CD14-positive monocyte (primary cell): ENCODE data around the gene ZNF407. TPM values are rescaled to one million over a fixed set of nuclear protein-coding genes. Genes with fewer than 3 reads are reported as not detected.

Source experiments
- DNase-seq, 3 donors: peaks; one replicate each; pipeline ENCODE4 v3.0.0-alpha.2; 2011 to 2022
- H2AFZ ChIP-seq: 2 replicates; pipeline ENCODE4 v1.6.0; 2012; ENCODE audit warnings: mild to moderate bottlenecking, low read depth, low read length, inconsistent platforms; ENCODE audit not compliant: insufficient read depth, poor library complexity, severe bottlenecking
- H3K27ac ChIP-seq, 2 donors: 1 replicate in 1 of 2; 2 replicates in 1 of 2; pipeline ENCODE4 v1.5.1; 2012 to 2013; ENCODE audit warnings: low read length in 2 of 2, control low read depth in 1 of 2, inconsistent platforms in 1 of 2, low read depth in 1 of 2, mild to moderate bottlenecking in 1 of 2
- H3K27me3 ChIP-seq, 2 donors: one replicate each; pipeline versions ENCODE4 v1.6.0 to v1.6.1; 2011 to 2013; ENCODE audit warnings: low read length in 2 of 2; ENCODE audit not compliant: control insufficient read depth in 2 of 2, insufficient read depth in 2 of 2
- H3K36me3 ChIP-seq, 2 donors: replicated peaks in 1 of 2; 1 replicate in 1 of 2; 2 replicates in 1 of 2; pipeline versions ENCODE4 v1.5.1 to v1.6.1; 2012 to 2013; ENCODE audit warnings: low read length in 2 of 2, control low read depth in 1 of 2, inconsistent platforms in 1 of 2, mild to moderate bottlenecking in 1 of 2; ENCODE audit not compliant: insufficient read depth in 2 of 2, control insufficient read depth in 1 of 2
- H3K4me1 ChIP-seq, 2 donors: 1 replicate in 1 of 2; 2 replicates in 1 of 2; pipeline versions ENCODE4 v1.5.1 to v1.6.1; 2012 to 2013; ENCODE audit warnings: low read length in 2 of 2, control low read depth in 1 of 2, inconsistent platforms in 1 of 2, mild to moderate bottlenecking in 1 of 2, moderate library complexity in 1 of 2; ENCODE audit not compliant: insufficient read depth in 2 of 2, control insufficient read depth in 1 of 2
- H3K4me2 ChIP-seq: replicated peaks from 2 replicates; pipeline ENCODE3; 2012; ENCODE audit warnings: low read length, moderate library complexity, mild to moderate bottlenecking; ENCODE audit not compliant: poor library complexity, severe bottlenecking; ENCODE audit errors: extremely low read depth
- H3K4me3 ChIP-seq, 3 experiments: fragments of 200-600 bp in 1 of 3; sonication (generic) in 1 of 3; replicated peaks in 1 of 3; 1 replicate in 2 of 3; 2 replicates in 1 of 3; pipeline ENCODE4 v1.5.1; 2011 to 2013; ENCODE audit warnings: low read length in 3 of 3, mild to moderate bottlenecking in 3 of 3, control low read depth in 2 of 3, low read depth in 2 of 3, inconsistent platforms in 1 of 3, moderate library complexity in 1 of 3
- H3K79me2 ChIP-seq: 2 replicates; pipeline ENCODE4 v1.6.0; 2012; ENCODE audit warnings: mild to moderate bottlenecking, control low read depth, inconsistent platforms, low read length, moderate library complexity; ENCODE audit not compliant: insufficient read depth
- H3K9ac ChIP-seq: 2 replicates; pipeline ENCODE4 v1.6.0; 2017; ENCODE audit warnings: low read length, mild to moderate bottlenecking; ENCODE audit not compliant: insufficient read depth, poor library complexity, severe bottlenecking
- H3K9me3 ChIP-seq, 2 donors: replicated peaks in 1 of 2; 1 replicate in 1 of 2; 2 replicates in 1 of 2; pipeline versions ENCODE4 v1.5.1 to v1.6.1; 2012 to 2013; ENCODE audit warnings: low read length in 2 of 2, control low read depth in 1 of 2; ENCODE audit not compliant: control insufficient read depth in 1 of 2, insufficient read depth in 1 of 2
- H4K20me1 ChIP-seq: 2 replicates; pipeline ENCODE4 v1.6.0; 2012; ENCODE audit warnings: mild to moderate bottlenecking, low read length, control low read depth, moderate library complexity; ENCODE audit not compliant: insufficient read depth
- H3K27ac Mint-ChIP-seq, 7 donors: one replicate each; pipeline ENCODE4 v1.8.0; 2020; ENCODE audit warnings: mild to moderate bottlenecking in 7 of 7, mixed read lengths in 7 of 7, moderate library complexity in 6 of 7, inconsistent platforms in 2 of 7
- H3K27me3 Mint-ChIP-seq, 3 donors: one replicate each; pipeline ENCODE4 v1.8.0; 2021 to 2022; ENCODE audit warnings: low read depth in 3 of 3, mild to moderate bottlenecking in 3 of 3, mixed read lengths in 3 of 3, moderate library complexity in 3 of 3, inconsistent platforms in 1 of 3
- H3K36me3 Mint-ChIP-seq, 2 donors: one replicate each; pipeline ENCODE4 v1.8.0; 2020; ENCODE audit warnings: mixed read lengths in 2 of 2, inconsistent platforms in 1 of 2, mild to moderate bottlenecking in 1 of 2
- H3K4me1 Mint-ChIP-seq: one replicate; pipeline ENCODE4 v1.8.0; 2020; ENCODE audit warnings: mild to moderate bottlenecking, mixed read lengths
- H3K4me3 Mint-ChIP-seq, 2 donors: one replicate each; pipeline ENCODE4 v1.8.0; 2020; ENCODE audit warnings: mild to moderate bottlenecking in 2 of 2, mixed read lengths in 2 of 2, moderate library complexity in 1 of 2
- H3K9me3 Mint-ChIP-seq, 7 donors: one replicate each; pipeline ENCODE4 v1.8.0; 2020 to 2022; ENCODE audit warnings: mixed read lengths in 7 of 7, mild to moderate bottlenecking in 6 of 7, moderate library complexity in 6 of 7, inconsistent platforms in 2 of 7
- CTCF ChIP-seq: fragments of 200-600 bp; IDR thresholded peaks from one replicate; pipeline ENCODE4 v1.8.0; 2022; ENCODE audit warnings: antibody characterized with exemption, mild to moderate bottlenecking
- WGBS: methylation state at CpG from one replicate; pipeline ENCODE4 v1.1.5; 2013; ENCODE audit warnings: missing lambda C conversion rate; ENCODE audit not compliant: insufficient coverage; 5-methylcytosine and 5-hydroxymethylcytosine counted together
- intact Hi-C, 2 donors: fragments of 100-400 bp; cut with micrococcal nuclease; formaldehyde crosslinking; loops; one replicate each; pipeline versions ENCODE4 v1.15.0 to v1.15.1; 2023
- polyA plus RNA-seq, 3 donors: library from polyadenylated mRNA; depleted of rRNA in 1 of 3; unstranded in 2 of 3; stranded (reverse) in 1 of 3; fragments of 300-500 nt in 2 of 3; fragments of >200 nt in 1 of 3; fragmentation: Illumina TruSeq in 2 of 3; gene quantifications; 1 replicate in 2 of 3; 2 replicates in 1 of 3; pipeline ENCODE4 v1.2.3, GENCODE V29; 2012 to 2021

ZNF407 gene
- polyA plus RNA-seq, 3 donors = 1.3 to 3.6 (median 1.6) TPM

DNA sequence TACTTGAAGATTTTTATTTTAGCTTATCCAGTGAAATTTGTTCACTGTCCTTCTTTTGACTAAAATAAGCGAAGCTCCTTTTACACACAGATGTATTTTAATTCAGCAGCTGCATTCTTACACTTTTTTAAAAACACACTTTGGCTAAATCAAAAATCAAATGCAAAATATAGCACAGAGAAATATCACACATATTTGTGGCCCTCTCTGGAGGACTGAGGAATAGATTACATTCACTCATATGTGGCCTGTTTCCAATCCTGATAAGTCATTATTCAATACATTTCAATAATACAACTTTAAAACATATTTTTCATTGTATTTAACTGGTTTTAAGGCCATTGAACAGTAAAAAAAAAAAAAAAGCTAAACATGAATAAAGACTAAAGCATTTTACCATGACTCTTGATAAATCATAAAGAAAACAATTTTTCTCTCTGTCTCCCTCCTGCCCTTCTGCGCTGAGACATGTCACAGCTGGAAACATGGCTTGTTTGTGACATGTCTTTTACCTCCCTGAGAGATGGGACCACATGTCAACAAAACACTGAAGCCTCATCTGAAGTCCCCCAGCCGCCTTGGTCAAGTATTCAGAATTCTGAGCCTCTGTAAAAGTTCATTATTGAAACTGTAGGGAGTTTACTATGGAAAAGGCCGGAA is 221.0 kb downstream of the ZNF407 start:
- Mint-ChIP-seq H3K27me3 (no peaks in the 10 kb centered on the region), H3K9me3 (peaks cover 0 to 7% (median 3%) of the 10 kb centered on the region in 7 donors), H3K4me3 (no peak overlapping the region), H3K4me1 (no peaks in the 10 kb centered on the region), H3K36me3 (peaks cover 7 to 10% of the 10 kb centered on the region in 2 donors), H3K27ac (no peak overlapping the region)
- Histone ChIP-seq H3K4me2 (no peak overlapping the region), H3K36me3 (no peaks in the 10 kb centered on the region), H3K4me3 (no peak overlapping the region), H4K20me1 (no peaks in the 10 kb centered on the region), H3K79me2 (no peaks in the 10 kb centered on the region), H3K9me3 (no peaks in the 10 kb centered on the region), H3K4me1 (no peaks in the 10 kb centered on the region), H3K27ac (no peak overlapping the region), H3K27me3 (no peaks in the 10 kb centered on the region), H2AFZ (no peak overlapping the region), H3K9ac (no peak overlapping the region)
- WGBS = no CpG with 5 or more reads among the region's 4 CpGs
- no peak for TF ChIP-seq CTCF
- intact Hi-C loops = no loop called here
- DNase-seq = no peak

DNA sequence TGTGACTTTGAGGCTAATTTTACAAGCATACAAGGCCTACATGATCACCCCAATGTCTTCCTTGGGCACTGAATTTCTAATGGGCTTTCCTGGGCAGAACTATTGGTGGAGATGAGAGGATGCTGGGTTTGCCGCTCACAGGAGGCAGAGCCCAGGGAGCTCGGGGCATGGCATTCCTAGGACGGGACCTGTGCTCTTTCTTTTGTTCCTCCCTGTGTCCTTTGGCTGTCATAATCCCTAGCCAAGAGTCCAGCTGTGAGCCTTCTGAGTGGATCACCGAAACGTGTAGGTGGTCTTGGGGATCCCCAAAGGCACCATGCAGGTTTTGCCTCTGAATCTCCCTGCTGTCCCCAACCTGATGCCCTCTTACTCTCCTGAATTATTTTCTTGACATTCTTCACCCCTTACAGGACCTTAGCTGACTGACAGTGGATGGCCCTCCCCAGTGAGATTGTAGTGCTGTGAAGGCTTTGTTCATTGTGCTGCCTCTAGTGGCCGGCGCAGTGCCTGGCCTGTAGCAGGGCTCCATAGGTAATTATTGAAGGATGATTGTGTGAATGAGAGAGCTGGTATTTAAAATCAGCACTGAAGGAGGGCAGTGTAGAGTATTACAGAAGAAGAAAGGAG is 221.9 kb downstream of the ZNF407 start:
- Mint-ChIP-seq H3K4me3 (no peak overlapping the region), H3K36me3 (peaks cover 7 to 12% of the 10 kb centered on the region in 2 donors), H3K4me1 (no peaks in the 10 kb centered on the region), H3K27ac (no peak overlapping the region), H3K27me3 (no peaks in the 10 kb centered on the region), H3K9me3 (peaks cover 0 to 7% (median 3%) of the 10 kb centered on the region in 7 donors)
- Histone ChIP-seq H2AFZ (no peak overlapping the region), H3K4me1 (no peaks in the 10 kb centered on the region), H3K79me2 (no peaks in the 10 kb centered on the region), H3K27me3 (no peaks in the 10 kb centered on the region), H3K27ac (no peak overlapping the region), H3K9ac (no peak overlapping the region), H3K4me3 (no peak overlapping the region), H3K9me3 (no peaks in the 10 kb centered on the region), H4K20me1 (no peaks in the 10 kb centered on the region), H3K4me2 (no peak overlapping the region), H3K36me3 (no peaks in the 10 kb centered on the region)
- no peak for TF ChIP-seq CTCF
- DNase-seq = no peak
- 98% methylated on average over 6 of the region's 7 CpGs for WGBS
- intact Hi-C loops = no loop called here
